Sigmoid colon (tissue), 3 donors: ENCODE data around the gene TP53BP2.

Experiments used
- CTCF ChIP-seq, 4 experiments: fragments of 450-650 bp in 3 of 4; fragments of 200-600 bp in 1 of 4; IDR thresholded peaks; one replicate each; pipeline ENCODE4 v1.5.1; 2016 to 2019; ENCODE audit warnings: antibody characterized with exemption in 4 of 4, mild to moderate bottlenecking in 3 of 4, moderate library complexity in 2 of 4
- POLR2A ChIP-seq, 2 donors: fragments of 450-650 bp; IDR thresholded peaks; one replicate each; pipeline ENCODE4 v1.6.1; 2016; ENCODE audit warnings: antibody characterized with exemption in 2 of 2, mild to moderate bottlenecking in 2 of 2, moderate library complexity in 2 of 2

GRCh38 chr1:223886516-223886921 lies 40.8 kb upstream of the TP53BP2 start:
- TF ChIP-seq CTCF (IDR thresholded peaks at IDR 0.05) (no peak), POLR2A (IDR thresholded peaks at IDR 0.05) (no peak)
